PC-9 (cell line): Measurements from ENCODE around the gene KCNA2. TPM values are rescaled to one million over a fixed set of nuclear protein-coding genes. Genes with fewer than 3 reads are reported as not detected.

Experiments used
- BruUV-seq: library from RNA; stranded (reverse); fragments of 400-500 nt; replicated peaks from 2 replicates; lab custom pipeline; 2021; lab: Mats Ljungman, UMichigan
- CTCF ChIA-PET: fragments of 300-600 bp; sonication (Branson Sonifier 250); formaldehyde crosslinking; loops from one replicate; lab custom pipeline; 2022; ENCODE audit warnings: antibody characterized with exemption; lab: Charles Lee
- POLR2A ChIA-PET: fragments of 300-600 bp; sonication (Branson Sonifier 250); formaldehyde crosslinking; loops from one replicate; lab custom pipeline; 2022; ENCODE audit warnings: antibody characterized with exemption; ENCODE audit not compliant: unreplicated experiment; lab: Charles Lee
- DNase-seq, 2 experiments: peaks; one replicate each; pipeline versions ENCODE4 v3.0.0 to v3.0.0-alpha.2; 2015 to 2022; ENCODE audit warnings: mixed read lengths in 1 of 2
- H2AFZ ChIP-seq: fragments of 200-600 bp; sonication (generic); 2 replicates; pipeline ENCODE4 v1.8.1; 2017; ENCODE audit warnings: antibody characterized with exemption
- H3F3A ChIP-seq: fragments of 200-600 bp; sonication (generic); 2 replicates; pipeline ENCODE4 v1.8.1; 2017; ENCODE audit warnings: antibody characterized with exemption, mild to moderate bottlenecking, low read depth; ENCODE audit not compliant: insufficient read depth
- H3K27ac ChIP-seq: fragments of 200-600 bp; sonication (generic); 2 replicates; pipeline ENCODE4 v1.6.1; 2016; ENCODE audit warnings: mixed run types
- H3K27me3 ChIP-seq: fragments of 200-600 bp; sonication (generic); 2 replicates; pipeline ENCODE4 v1.6.1; 2016; ENCODE audit warnings: low read depth, mixed run types; ENCODE audit not compliant: insufficient read depth
- H3K36me3 ChIP-seq: fragments of 200-600 bp; sonication (generic); 2 replicates; pipeline ENCODE4 v1.6.1; 2016; ENCODE audit warnings: low read depth, mixed run types
- H3K4me1 ChIP-seq: fragments of 200-600 bp; sonication (generic); replicated peaks from 2 replicates; pipeline ENCODE4 v1.6.1; 2016; ENCODE audit warnings: mixed run types; ENCODE audit not compliant: insufficient read depth
- H3K4me2 ChIP-seq: fragments of 200-600 bp; sonication (generic); 2 replicates; pipeline ENCODE4 v1.6.1; 2017; ENCODE audit warnings: mixed run types
- H3K4me3 ChIP-seq: fragments of 200-600 bp; sonication (generic); 2 replicates; pipeline ENCODE4 v1.6.1; 2016; ENCODE audit warnings: mixed run types
- H3K79me2 ChIP-seq: fragments of 200-600 bp; sonication (generic); 2 replicates; pipeline ENCODE4 v1.6.1; 2017; ENCODE audit warnings: low read depth, mixed run types
- H3K9me2 ChIP-seq: fragments of 200-600 bp; sonication (generic); 2 replicates; pipeline ENCODE4 v1.8.1; 2017; ENCODE audit warnings: mild to moderate bottlenecking; ENCODE audit not compliant: insufficient read depth
- H3K9me3 ChIP-seq: fragments of 200-600 bp; sonication (generic); 2 replicates; pipeline ENCODE4 v1.8.1; 2016; ENCODE audit warnings: low read depth; ENCODE audit not compliant: insufficient read depth
- H4K20me1 ChIP-seq: fragments of 200-600 bp; sonication (generic); 2 replicates; pipeline ENCODE4 v1.8.1; 2017; ENCODE audit not compliant: insufficient read depth
- CTCF ChIP-seq: fragments of 200-600 bp; sonication (generic); conservative IDR thresholded peaks from 2 replicates; pipeline ENCODE4 v1.6.1; 2017; ENCODE audit warnings: mixed run types, antibody characterized with exemption, mild to moderate bottlenecking, moderate library complexity
- EZH2 ChIP-seq: fragments of 200-600 bp; sonication (generic); IDR thresholded peaks from 2 replicates; pipeline ENCODE4 v1.8.0; 2017; ENCODE audit warnings: antibody characterized with exemption, low read depth
- intact Hi-C: fragments of 100-400 bp; cut with micrococcal nuclease; formaldehyde crosslinking; loops from one replicate; pipeline ENCODE4 v1.10.0; 2022; ENCODE audit not compliant: unreplicated experiment
- total RNA-seq: library from RNA; stranded (reverse); gene quantifications from 2 replicates; pipeline ENCODE4 v1.2.3, GENCODE V29; 2021

KCNA2 gene
- total RNA-seq, 1 experiment from 2014 or later, result not detected

GRCh38 chr1:110556471-110556807 lies 49.7 kb downstream of the KCNA2 start:
- no peak overlapping the region for H3K4me2 ChIP-seq
- POLR2A ChIA-PET, result no interaction called here
- no TSS peak for BruUV-seq
- H3K4me3 ChIP-seq, result no peak overlapping the region
- no peaks in the 10 kb centered on the region for H3K36me3 ChIP-seq
- no peaks in the 10 kb centered on the region for H3K9me3 ChIP-seq
- no peaks in the 10 kb centered on the region for H3K9me2 ChIP-seq
- H3K79me2 ChIP-seq, result no peaks in the 10 kb centered on the region
- H3F3A ChIP-seq, result no peaks in the 10 kb centered on the region
- intact Hi-C loops, result no loop called here
- CTCF ChIA-PET, result interaction anchor here (0.6 kb wide), 1 partner anchor 178 kb away, joined by 3 read pairs; no protein-coding TSS in a partner anchor
- peaks cover 89% of the 10 kb centered on the region for H3K27me3 ChIP-seq
- DNase-seq, result no peak
- H2AFZ ChIP-seq, result no peak overlapping the region
- H4K20me1 ChIP-seq, result no peaks in the 10 kb centered on the region
- H3K27ac ChIP-seq, result no peak overlapping the region
- no peaks in the 10 kb centered on the region for H3K4me1 ChIP-seq
- TF ChIP-seq EZH2 (no peak), CTCF (no peak)

- no peaks in the 10 kb centered on the region for H3K36me3 ChIP-seq
- no peaks in the 10 kb centered on the region for H3K9me3 ChIP-seq
- no peak for DNase-seq
- TF ChIP-seq EZH2 (no peak), CTCF (no peak)
- no peaks in the 10 kb centered on the region for H3K4me1 ChIP-seq
- H3K4me2 ChIP-seq, result no peak overlapping the region
- no peak overlapping the region for H2AFZ ChIP-seq
- no peaks in the 10 kb centered on the region for H4K20me1 ChIP-seq
- POLR2A ChIA-PET, result no interaction called here
- H3K4me3 ChIP-seq, result no peak overlapping the region
- H3K9me2 ChIP-seq, result no peaks in the 10 kb centered on the region
- H3K27me3 ChIP-seq, result peaks cover 89% of the 10 kb centered on the region
- intact Hi-C loops, result no loop called here
- CTCF ChIA-PET, result no interaction called here
- H3F3A ChIP-seq, result no peaks in the 10 kb centered on the region
- H3K79me2 ChIP-seq, result no peaks in the 10 kb centered on the region
- no TSS peak for BruUV-seq
- no peak overlapping the region for H3K27ac ChIP-seq
These were observed 50.2 kb downstream of the KCNA2 start for GRCh38 chr1:110555807-110556470.

GRCh38 chr1:110554871-110555801 lies 51.0 kb downstream of the KCNA2 start:
- Histone ChIP-seq H3K36me3 (no peaks in the 10 kb centered on the region), H4K20me1 (no peaks in the 10 kb centered on the region), H3K9me2 (no peaks in the 10 kb centered on the region), H3K9me3 (no peaks in the 10 kb centered on the region), H3K4me1 (no peaks in the 10 kb centered on the region), H3K27ac (no peak overlapping the region), H3K4me3 (no peak overlapping the region), H3F3A (no peaks in the 10 kb centered on the region), H3K79me2 (no peaks in the 10 kb centered on the region), H3K4me2 (no peak overlapping the region), H2AFZ (no peak overlapping the region), H3K27me3 (peaks cover 89% of the 10 kb centered on the region)
- intact Hi-C loops, result no loop called here
- TF ChIP-seq CTCF, result no peak
- TF ChIP-seq EZH2, result no peak
- ChIA-PET CTCF (no interaction called here), POLR2A (no interaction called here)
- no TSS peak for BruUV-seq
- DNase-seq, result no peak
